ENCODE data around the gene EDDM13.

DNA sequence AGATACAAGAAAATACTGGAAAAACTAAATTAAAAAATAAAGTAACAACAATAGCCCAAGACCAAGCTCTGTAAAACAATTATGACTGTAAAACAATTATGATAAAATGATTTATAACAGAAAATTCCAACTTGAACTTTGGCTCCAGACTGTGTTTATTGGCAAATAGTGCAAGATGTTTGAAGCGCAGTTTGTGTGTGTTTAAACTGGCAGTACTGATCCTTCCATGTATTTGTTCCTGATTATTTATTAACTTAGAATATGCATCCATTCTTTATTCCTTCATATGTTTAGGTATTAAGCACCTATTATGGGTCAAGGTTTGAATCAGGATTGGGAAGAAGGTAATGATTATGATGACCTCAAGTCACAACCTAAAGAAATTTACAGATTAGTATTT is 83.0 kb downstream of the EDDM13 start:
- TF ChIP-seq POLR2A (IDR thresholded peaks at IDR 0.05; ENCODE audit: low read length) (no peak), FOSL2 (IDR thresholded peaks at IDR 0.05) (no peak), FOSL2 (CRISPR knock-in tag; IDR thresholded peaks at IDR 0.05) (no peak)
- TF ChIP-seq, protein P1, sequence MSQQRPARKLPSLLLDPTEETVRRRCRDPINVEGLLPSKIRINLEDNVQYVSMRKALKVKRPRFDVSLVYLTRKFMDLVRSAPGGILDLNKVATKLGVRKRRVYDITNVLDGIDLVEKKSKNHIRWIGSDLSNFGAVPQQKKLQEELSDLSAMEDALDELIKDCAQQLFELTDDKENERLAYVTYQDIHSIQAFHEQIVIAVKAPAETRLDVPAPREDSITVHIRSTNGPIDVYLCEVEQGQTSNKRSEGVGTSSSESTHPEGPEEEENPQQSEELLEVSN (IDR thresholded peaks at IDR 0.05; ENCODE audit: borderline replicate concordance, low read depth), result no peak

All from A549 (cell line).